Measurements from ENCODE around the gene MTCH1. TPM values are rescaled to one million over a fixed set of nuclear protein-coding genes. Genes with fewer than 3 reads are reported as not detected.

MTCH1 gene, protein sequence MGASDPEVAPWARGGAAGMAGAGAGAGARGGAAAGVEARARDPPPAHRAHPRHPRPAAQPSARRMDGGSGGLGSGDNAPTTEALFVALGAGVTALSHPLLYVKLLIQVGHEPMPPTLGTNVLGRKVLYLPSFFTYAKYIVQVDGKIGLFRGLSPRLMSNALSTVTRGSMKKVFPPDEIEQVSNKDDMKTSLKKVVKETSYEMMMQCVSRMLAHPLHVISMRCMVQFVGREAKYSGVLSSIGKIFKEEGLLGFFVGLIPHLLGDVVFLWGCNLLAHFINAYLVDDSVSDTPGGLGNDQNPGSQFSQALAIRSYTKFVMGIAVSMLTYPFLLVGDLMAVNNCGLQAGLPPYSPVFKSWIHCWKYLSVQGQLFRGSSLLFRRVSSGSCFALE
- total RNA-seq = 238 and 243 TPM in 2 replicates

GRCh38 chr6:36985808-36986703 lies at the start of gene MTCH1:
Gene MTCH1 (minus strand): TSS chr6:36986196. CDS start chr6:36986173, 23 bp downstream.

DNA sequence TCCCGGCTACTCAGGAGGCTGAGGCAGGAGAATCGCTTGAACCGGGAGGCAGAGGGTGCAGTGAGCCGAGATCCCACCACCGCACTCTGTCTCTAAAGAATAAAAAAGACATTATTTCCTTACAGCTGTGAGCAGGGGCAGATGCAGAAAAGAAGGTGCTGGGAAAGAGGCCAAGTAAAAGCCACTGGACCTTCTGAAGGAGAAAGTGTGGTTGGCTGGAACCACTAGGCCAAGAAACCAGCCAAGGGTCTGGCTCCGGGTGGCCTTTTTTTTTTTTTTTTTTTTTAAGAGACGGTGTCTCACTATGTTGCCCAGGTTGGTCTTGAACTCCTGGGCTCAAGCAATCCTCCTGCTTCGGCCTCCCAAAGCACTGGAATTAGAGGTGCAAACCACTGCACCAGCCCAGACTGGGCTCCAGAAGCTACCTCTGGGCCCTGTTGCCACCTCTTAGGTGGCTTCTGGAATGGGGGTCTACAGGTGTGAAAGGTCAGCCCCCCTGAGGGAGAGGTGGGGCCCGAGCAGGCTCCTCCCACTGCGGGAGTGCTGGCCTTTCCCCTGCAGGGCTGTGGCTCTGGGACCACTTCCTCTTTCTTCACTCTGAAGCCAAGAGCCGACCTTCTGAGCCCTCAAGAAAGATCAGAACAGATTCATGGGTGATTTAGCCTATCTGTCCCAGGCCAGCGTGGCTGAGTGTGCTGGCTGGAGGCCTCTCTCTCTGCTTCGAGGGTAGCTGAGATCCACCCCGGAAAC lies 19.2 kb upstream of the MTCH1 start, which contains the start of gene FGD2:
Gene FGD2 (plus strand): TSS at position 595 of the 750 bp plus-strand sequence. CDS start 163 bp downstream, outside the sequence.

GRCh38 chr6:36954262-36954931 lies 31.6 kb downstream of the MTCH1 start, which contains the start of gene PI16:
Gene PI16 (plus strand): TSS chr6:36954738. CDS start chr6:36954761, 23 bp downstream.

Other genes with a start within 250 kb of the MTCH1 start
- gene CPNE5, start 146.8 kb downstream of the MTCH1 start, total RNA-seq = 0.47 TPM in 1 of 2 replicates, not detected in the other
- 9.5 and 17.3 TPM in 2 replicates for gene PPIL1, start 111.4 kb downstream of the MTCH1 start, total RNA-seq
- 29.4 and 34.4 TPM in 2 replicates for gene C6orf89, start 100.2 kb downstream of the MTCH1 start, total RNA-seq
- 2.3 and 4.7 TPM in 2 replicates for gene PI16, start 31.5 kb downstream of the MTCH1 start, total RNA-seq
- not detected in 2 replicates for gene FGD2, start 19.5 kb upstream of the MTCH1 start, total RNA-seq
- 6.0 and 14.8 TPM in 2 replicates for gene PIM1, start 184.0 kb upstream of the MTCH1 start, total RNA-seq

Data from bronchial smooth muscle cell (primary cell).